Lung (tissue), 12 donors: ENCODE results near the gene COBLL1. TPM values are rescaled to one million over a fixed set of nuclear protein-coding genes. Genes with fewer than 3 reads are reported as not detected.

Experiments used
- ATAC-seq: fragments of 200-7000 bp; cut with Tn5 transposase; one replicate; pipeline ENCODE4 v1.9.1; 2020; ENCODE audit warnings: moderate number of reproducible peaks; ENCODE audit not compliant: insufficient read depth, low FRiP score
- DNase-seq, 3 donors: peaks; one replicate each; pipeline ENCODE4 v3.0.0-alpha.2; 2013 to 2017
- H3K27ac ChIP-seq, 2 donors: one replicate each; pipeline ENCODE4 v1.5.1; 2013; ENCODE audit warnings: mild to moderate bottlenecking in 2 of 2, moderate library complexity in 2 of 2, control low read depth in 1 of 2, inconsistent platforms in 1 of 2, low read depth in 1 of 2, low read length in 1 of 2
- H3K27me3 ChIP-seq, 3 donors: one replicate each; pipeline ENCODE4 v1.5.1; 2013; ENCODE audit warnings: low read length in 2 of 3; ENCODE audit not compliant: control insufficient read depth in 3 of 3, insufficient read depth in 3 of 3
- H3K36me3 ChIP-seq, 4 donors: one replicate each; pipeline ENCODE4 v1.5.1; 2013; ENCODE audit warnings: low read length in 4 of 4, mild to moderate bottlenecking in 1 of 4, moderate library complexity in 1 of 4; ENCODE audit not compliant: control insufficient read depth in 4 of 4, insufficient read depth in 4 of 4
- H3K4me1 ChIP-seq, 5 donors: one replicate each; pipeline ENCODE4 v1.5.1; 2013; ENCODE audit warnings: low read length in 5 of 5, mild to moderate bottlenecking in 2 of 5, moderate library complexity in 1 of 5; ENCODE audit not compliant: control insufficient read depth in 5 of 5, insufficient read depth in 5 of 5
- H3K4me3 ChIP-seq: one replicate; pipeline ENCODE4 v1.5.1; 2013; ENCODE audit warnings: mild to moderate bottlenecking, control low read depth, moderate library complexity
- H3K9ac ChIP-seq, 2 donors: one replicate each; pipeline ENCODE4 v1.5.1; 2013; ENCODE audit warnings: low read length in 2 of 2, control low read depth in 1 of 2; ENCODE audit not compliant: insufficient read depth in 1 of 2
- H3K9me3 ChIP-seq, 4 donors: one replicate each; pipeline ENCODE4 v1.5.1; 2013; ENCODE audit warnings: low read length in 3 of 4, mild to moderate bottlenecking in 1 of 4, moderate library complexity in 1 of 4; ENCODE audit not compliant: control insufficient read depth in 4 of 4, insufficient read depth in 3 of 4
- WGBS, 2 donors: extraction: QIAGEN DNeasy Blood & Tissue Kit; methylation state at CpG; one replicate each; pipeline ENCODE4 v1.1.7; 2013; 5-methylcytosine and 5-hydroxymethylcytosine counted together
- polyA plus RNA-seq, 2 donors: library from polyadenylated mRNA; stranded (reverse); fragments of 200-250 nt; gene quantifications; one replicate each; pipeline ENCODE4 v1.2.1, GENCODE V29; 2013
- total RNA-seq, 2 donors: library from RNA; depleted of rRNA in 1 of 2; stranded (reverse); fragments of >200 nt in 1 of 2; gene quantifications; one replicate each; pipeline ENCODE4 v1.2.1, GENCODE V29; 2014 to 2021
- TF ChIP-seq, protein P1 (sequence below): IDR thresholded peaks from 2 replicates; pipeline ENCODE4 v1.5.1; 2012; ENCODE audit warnings: mild to moderate bottlenecking; ENCODE audit errors: control extremely low read depth, extremely low read depth
- donor health status: control.
- donor health status: control.
- donor health status: Bipolar disorder and iron deficiency.
- donor health status: healthy.
- donor health status: DM: yes; HTN: yes; CAD: no.

Gene COBLL1
- total and polyA plus RNA-seq, 4 donors: 13.0 to 86.5 (median 53.7) TPM

- no peak overlapping the region for H3K27ac ChIP-seq
- H3K4me3 ChIP-seq: no peak overlapping the region
- H3K36me3 ChIP-seq: no peaks in the 10 kb centered on the region
- 95 to 97% methylated on average over 10 of the region's 10 CpGs for WGBS, 2 donors
- TF ChIP-seq, protein P1, sequence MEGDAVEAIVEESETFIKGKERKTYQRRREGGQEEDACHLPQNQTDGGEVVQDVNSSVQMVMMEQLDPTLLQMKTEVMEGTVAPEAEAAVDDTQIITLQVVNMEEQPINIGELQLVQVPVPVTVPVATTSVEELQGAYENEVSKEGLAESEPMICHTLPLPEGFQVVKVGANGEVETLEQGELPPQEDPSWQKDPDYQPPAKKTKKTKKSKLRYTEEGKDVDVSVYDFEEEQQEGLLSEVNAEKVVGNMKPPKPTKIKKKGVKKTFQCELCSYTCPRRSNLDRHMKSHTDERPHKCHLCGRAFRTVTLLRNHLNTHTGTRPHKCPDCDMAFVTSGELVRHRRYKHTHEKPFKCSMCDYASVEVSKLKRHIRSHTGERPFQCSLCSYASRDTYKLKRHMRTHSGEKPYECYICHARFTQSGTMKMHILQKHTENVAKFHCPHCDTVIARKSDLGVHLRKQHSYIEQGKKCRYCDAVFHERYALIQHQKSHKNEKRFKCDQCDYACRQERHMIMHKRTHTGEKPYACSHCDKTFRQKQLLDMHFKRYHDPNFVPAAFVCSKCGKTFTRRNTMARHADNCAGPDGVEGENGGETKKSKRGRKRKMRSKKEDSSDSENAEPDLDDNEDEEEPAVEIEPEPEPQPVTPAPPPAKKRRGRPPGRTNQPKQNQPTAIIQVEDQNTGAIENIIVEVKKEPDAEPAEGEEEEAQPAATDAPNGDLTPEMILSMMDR: no peak
- no peaks in the 10 kb centered on the region for H3K9me3 ChIP-seq
- ATAC-seq: no peak
- no peak overlapping the region for H3K9ac ChIP-seq
- no peak for DNase-seq
- no peaks in the 10 kb centered on the region for H3K27me3 ChIP-seq
- H3K4me1 ChIP-seq: no peaks in the 10 kb centered on the region
These were observed 33.9 kb upstream of the COBLL1 start for GRCh38 chr2:164875334-164876205.

GRCh38 chr2:164873210-164873908 is 31.7 kb upstream of the COBLL1 start:
- Histone ChIP-seq H3K36me3 (no peaks in the 10 kb centered on the region), H3K9ac (no peak overlapping the region), H3K4me1 (no peaks in the 10 kb centered on the region), H3K9me3 (no peaks in the 10 kb centered on the region), H3K4me3 (no peak overlapping the region), H3K27me3 (no peaks in the 10 kb centered on the region), H3K27ac (no peak overlapping the region)
- WGBS, 2 donors: 84 to 87% methylated on average over 9 of the region's 9 CpGs
- TF ChIP-seq, protein P1: no peak
- DNase-seq (no peak), ATAC-seq (no peak)

DNA sequence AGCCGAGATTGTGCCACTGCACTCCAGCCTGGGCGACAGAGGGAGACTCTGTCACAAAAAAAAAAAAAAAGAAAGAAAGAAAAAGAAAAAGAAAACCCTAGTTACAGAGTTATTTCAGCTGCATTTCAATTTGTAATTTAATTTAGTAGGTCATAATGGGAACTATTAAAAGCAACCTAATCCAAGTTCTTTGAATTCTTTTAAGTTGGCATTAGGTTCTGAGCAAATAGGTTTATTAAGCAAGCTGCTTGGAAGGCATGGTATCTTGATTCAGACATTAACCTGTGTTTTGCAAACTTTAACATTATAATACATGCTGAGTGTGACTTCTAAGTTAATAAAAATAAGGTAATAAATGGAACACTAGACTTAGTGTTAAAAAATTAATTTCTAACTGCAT is 29.8 kb upstream of the COBLL1 start:
- TF ChIP-seq, protein P1: no peak
- Histone ChIP-seq H3K36me3 (no peaks in the 10 kb centered on the region), H3K4me1 (no peaks in the 10 kb centered on the region), H3K27ac (no peak overlapping the region), H3K27me3 (no peaks in the 10 kb centered on the region), H3K9me3 (no peaks in the 10 kb centered on the region), H3K9ac (no peak overlapping the region), H3K4me3 (no peak overlapping the region)
- ATAC-seq: no peak
- DNase-seq: no peak
- WGBS, 2 donors: 72 to 91% methylated on average over 2 of the region's 2 CpGs
